Suprapubic skin (tissue), 4 donors: ENCODE measurements around the gene DCTN5. TPM values are rescaled to one million over a fixed set of nuclear protein-coding genes. Genes with fewer than 3 reads are reported as not detected.
"Not testable (repeated sequence)": the region's sequence is repeated elsewhere in the genome, so short reads cannot be mapped to it uniquely, and the experiment has no call there.

Source experiments
- DNase-seq, 2 donors: peaks; one replicate each; pipeline ENCODE4 v3.0.0-alpha.2; 2019; ENCODE audit warnings: low spot score in 2 of 2
- H3K27ac ChIP-seq: fragments of 200-600 bp; sonication (generic); one replicate; pipeline ENCODE4 v1.5.1; 2019
- H3K27me3 ChIP-seq: fragments of 200-600 bp; sonication (generic); one replicate; pipeline ENCODE4 v1.5.1; 2019
- H3K36me3 ChIP-seq: fragments of 200-600 bp; sonication (generic); one replicate; pipeline ENCODE4 v1.5.1; 2019
- H3K4me1 ChIP-seq: fragments of 200-600 bp; sonication (generic); one replicate; pipeline ENCODE4 v1.5.1; 2019
- H3K4me3 ChIP-seq: fragments of 200-600 bp; sonication (generic); one replicate; pipeline ENCODE4 v1.5.1; 2019; ENCODE audit warnings: mild to moderate bottlenecking
- H3K9me3 ChIP-seq: fragments of 200-600 bp; sonication (generic); one replicate; pipeline ENCODE4 v1.5.1; 2019
- CTCF ChIP-seq, 2 donors: fragments of 200-600 bp in 1 of 2; fragments of 450-650 bp in 1 of 2; sonication (generic) in 1 of 2; IDR thresholded peaks; one replicate each; pipeline ENCODE4 v1.5.1; 2016 to 2019; ENCODE audit warnings: antibody characterized with exemption in 2 of 2, mild to moderate bottlenecking in 1 of 2, moderate library complexity in 1 of 2
- EP300 ChIP-seq: sonication (generic); formaldehyde crosslinking; IDR thresholded peaks from one replicate; pipeline ENCODE4 v1.6.1; 2017; ENCODE audit warnings: antibody characterized with exemption
- POLR2A ChIP-seq, 2 donors: fragments of 450-650 bp; IDR thresholded peaks; one replicate each; pipeline ENCODE4 v1.6.1; 2017; ENCODE audit warnings: antibody characterized with exemption in 2 of 2, mild to moderate bottlenecking in 2 of 2, moderate library complexity in 2 of 2
- POLR2AphosphoS5 ChIP-seq, 3 donors: sonication (generic); formaldehyde crosslinking; IDR thresholded peaks; one replicate each; pipeline ENCODE4 v1.6.1; 2017; ENCODE audit warnings: antibody characterized with exemption in 3 of 3
- WGBS: methylation state at CpG from one replicate; pipeline ENCODE4 v1.1.5; 2018; 5-methylcytosine and 5-hydroxymethylcytosine counted together
- total RNA-seq, 4 donors: library from RNA; depleted of rRNA; stranded (reverse); fragments of >200 nt; gene quantifications; one replicate each; pipeline ENCODE4 v1.1.0, GENCODE V29; 2016

Gene DCTN5
- total RNA-seq, 4 donors from 2014 or later = 45.8 to 52.0 (median 48.8) TPM

DNA sequence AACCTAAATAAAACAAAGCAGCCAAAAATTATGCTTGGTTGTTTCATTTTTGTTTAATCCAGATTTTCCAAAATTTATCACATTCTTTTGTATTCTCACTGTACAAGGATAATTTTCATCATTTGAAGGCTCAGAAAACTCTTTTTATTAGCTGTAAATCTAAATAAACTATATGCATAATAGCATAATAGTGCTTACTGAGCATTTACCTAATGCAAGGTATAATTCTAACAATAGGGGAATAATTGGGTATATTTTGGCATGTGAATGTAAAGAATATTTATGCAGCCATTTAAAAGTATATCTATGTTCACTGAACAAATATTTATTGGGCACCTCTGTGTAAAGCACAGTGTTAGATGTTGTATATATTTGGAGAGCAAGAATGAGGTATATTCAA is 17.2 kb upstream of the DCTN5 start:
- H3K4me3 ChIP-seq = no peak overlapping the region
- no peak overlapping the region for H3K27ac ChIP-seq
- no peak for TF ChIP-seq CTCF (IDR thresholded peaks at IDR 0.05)
- no peak for TF ChIP-seq EP300
- TF ChIP-seq POLR2A (IDR thresholded peaks at IDR 0.05) = no peak
- no peak for TF ChIP-seq POLR2AphosphoS5 (IDR thresholded peaks at IDR 0.05)
- DNase-seq = no peak
- H3K27me3 ChIP-seq = no peaks in the 10 kb centered on the region
- peaks cover 80% of the 10 kb centered on the region for H3K36me3 ChIP-seq
- no peaks in the 10 kb centered on the region for H3K9me3 ChIP-seq
- no peaks in the 10 kb centered on the region for H3K4me1 ChIP-seq

DNA sequence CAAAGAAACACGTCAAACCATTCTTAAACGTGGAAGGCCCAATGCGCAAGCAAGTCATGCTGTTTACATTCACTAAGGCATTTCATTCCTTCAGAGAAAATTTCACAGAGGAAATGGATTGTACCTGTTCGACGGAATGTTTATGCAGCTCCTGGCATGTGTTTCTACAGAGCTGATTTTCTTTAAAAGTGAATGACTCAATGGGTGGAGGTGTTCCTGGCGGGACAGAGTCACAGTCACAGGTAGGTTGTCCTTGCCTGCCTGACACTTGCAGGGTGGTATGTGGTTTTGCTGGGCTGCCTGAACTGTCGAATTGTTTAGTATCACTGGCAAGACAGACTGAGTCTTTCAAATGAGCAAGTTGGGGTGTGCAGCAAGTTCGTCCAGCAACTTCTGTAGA is 11.8 kb upstream of the DCTN5 start:
- no peak for DNase-seq
- Histone ChIP-seq H3K4me1 (peaks cover 2% of the 10 kb centered on the region), H3K4me3 (no peak overlapping the region), H3K9me3 (no peaks in the 10 kb centered on the region), H3K27ac (no peak overlapping the region), H3K27me3 (no peaks in the 10 kb centered on the region), H3K36me3 (peaks cover 56% of the 10 kb centered on the region)
- no peak for TF ChIP-seq EP300
- TF ChIP-seq POLR2AphosphoS5 (IDR thresholded peaks at IDR 0.05) = no peak
- TF ChIP-seq CTCF (IDR thresholded peaks at IDR 0.05) = no peak
- WGBS = 74% methylated on average over 8 of the region's 8 CpGs

- not testable (repeated sequence) for H3K4me1 ChIP-seq, H3K27ac ChIP-seq, H3K27me3 ChIP-seq, DNase-seq, H3K9me3 ChIP-seq, H3K4me3 ChIP-seq
- H3K36me3 ChIP-seq = peaks cover 54% of the 10 kb centered on the region
- WGBS = 97% methylated on average over 3 of the region's 3 CpGs
Measured at GRCh38 chr16:23631874-23632273, 9.4 kb upstream of the DCTN5 start.

DNA sequence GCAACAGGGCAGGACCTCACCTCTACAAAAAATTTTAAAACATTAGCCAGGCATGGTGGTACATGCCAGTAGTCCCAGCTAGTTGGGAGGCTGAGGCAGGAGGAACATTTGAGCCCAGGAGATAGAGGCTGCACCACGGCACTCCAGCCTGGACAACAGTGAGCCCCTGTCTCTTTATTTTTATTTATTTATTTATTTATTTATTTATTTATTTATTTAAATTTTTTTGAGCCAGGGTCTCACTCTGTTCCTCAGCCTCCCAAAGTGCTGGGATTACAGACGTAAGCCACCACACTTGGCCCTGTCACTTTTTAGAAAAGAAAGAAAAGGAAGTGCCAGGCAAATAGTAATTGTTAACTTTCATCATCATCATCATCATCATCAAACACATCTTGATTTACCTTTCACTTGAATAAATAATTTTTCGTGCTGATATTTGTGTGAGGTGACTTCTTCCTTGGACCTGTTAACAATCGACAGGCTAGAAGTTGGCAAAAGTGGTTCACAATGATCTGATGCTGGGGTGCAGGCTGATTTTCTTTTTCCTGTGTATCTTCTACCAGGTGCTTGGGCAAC is 6.7 kb upstream of the DCTN5 start:
- H3K4me1 ChIP-seq = peaks cover 3% of the 10 kb centered on the region
- no peak for DNase-seq
- H3K9me3 ChIP-seq = no peaks in the 10 kb centered on the region
- H3K4me3 ChIP-seq = no peak overlapping the region
- H3K27me3 ChIP-seq = no peaks in the 10 kb centered on the region
- TF ChIP-seq POLR2A (IDR thresholded peaks at IDR 0.05) = no peak
- no peak overlapping the region for H3K27ac ChIP-seq
- peaks cover 52% of the 10 kb centered on the region for H3K36me3 ChIP-seq
- 96% methylated on average over 4 of the region's 4 CpGs for WGBS

DNA sequence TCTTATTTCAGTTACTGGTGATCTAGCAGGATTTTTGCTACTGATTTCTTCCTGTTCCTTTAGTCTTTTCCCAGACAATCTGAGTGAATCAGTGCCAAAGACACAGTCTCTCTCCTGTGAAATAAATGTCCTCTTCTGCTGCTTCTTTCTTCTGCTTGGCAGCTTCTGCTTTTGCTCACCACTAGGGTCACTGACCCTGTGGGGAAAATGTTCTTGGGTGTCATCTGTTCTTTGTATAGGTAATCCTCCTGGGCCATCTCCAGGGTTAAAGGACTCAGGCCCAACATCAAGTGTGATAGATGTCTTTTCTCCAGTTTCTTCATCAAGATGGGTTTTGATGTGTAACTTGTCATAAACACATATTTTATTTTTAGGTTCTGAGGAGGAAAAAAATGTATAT is 5.3 kb upstream of the DCTN5 start:
- H3K36me3 ChIP-seq = peaks cover 47% of the 10 kb centered on the region
- H3K4me3 ChIP-seq = no peak overlapping the region
- H3K9me3 ChIP-seq = no peaks in the 10 kb centered on the region
- TF ChIP-seq POLR2AphosphoS5 (IDR thresholded peaks at IDR 0.05) (no peak), POLR2A (IDR thresholded peaks at IDR 0.05) (no peak), CTCF (IDR thresholded peaks at IDR 0.05) (no peak), EP300 (no peak)
- no peaks in the 10 kb centered on the region for H3K27me3 ChIP-seq
- peaks cover 12% of the 10 kb centered on the region for H3K4me1 ChIP-seq
- DNase-seq = no peak
- H3K27ac ChIP-seq = no peak overlapping the region

- no peaks in the 10 kb centered on the region for H3K27me3 ChIP-seq
- TF ChIP-seq CTCF (IDR thresholded peaks at IDR 0.05) (no peak), POLR2A (IDR thresholded peaks at IDR 0.05) (no peak), POLR2AphosphoS5 (IDR thresholded peaks at IDR 0.05) (no peak), EP300 (no peak)
- WGBS = 1% methylated on average over 8 of the region's 8 CpGs
- peaks cover 23% of the 10 kb centered on the region for H3K4me1 ChIP-seq
- H3K9me3 ChIP-seq = no peaks in the 10 kb centered on the region
- H3K4me3 ChIP-seq = peak overlapping the region; percentile 87
- no peak for DNase-seq
- peak overlapping the region; percentile 88 for H3K27ac ChIP-seq
- peaks cover 36% of the 10 kb centered on the region for H3K36me3 ChIP-seq
Measured at GRCh38 chr16:23640615-23640930, 693 bp upstream of the DCTN5 start.
